ENCODE results near the gene MELTF.

DNA sequence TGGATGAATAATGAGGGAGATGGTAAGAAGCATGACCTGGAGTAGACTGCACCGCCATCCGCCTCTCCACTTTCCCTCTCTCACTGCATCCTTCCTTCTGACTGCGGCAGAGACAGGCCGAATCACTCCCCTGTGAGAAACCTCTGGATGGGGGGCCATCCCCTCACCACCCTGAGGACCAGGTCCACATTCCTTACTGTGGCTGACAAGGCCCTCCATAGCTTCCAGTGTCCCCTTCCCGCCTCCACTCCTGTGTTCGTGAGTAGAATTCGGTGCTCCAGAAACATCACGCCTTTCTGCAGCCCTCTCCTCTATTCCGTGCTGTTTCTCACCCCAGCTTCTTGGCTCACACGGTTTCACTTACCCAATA is 63.8 kb downstream of the MELTF start:
- TF ChIP-seq, protein P1, sequence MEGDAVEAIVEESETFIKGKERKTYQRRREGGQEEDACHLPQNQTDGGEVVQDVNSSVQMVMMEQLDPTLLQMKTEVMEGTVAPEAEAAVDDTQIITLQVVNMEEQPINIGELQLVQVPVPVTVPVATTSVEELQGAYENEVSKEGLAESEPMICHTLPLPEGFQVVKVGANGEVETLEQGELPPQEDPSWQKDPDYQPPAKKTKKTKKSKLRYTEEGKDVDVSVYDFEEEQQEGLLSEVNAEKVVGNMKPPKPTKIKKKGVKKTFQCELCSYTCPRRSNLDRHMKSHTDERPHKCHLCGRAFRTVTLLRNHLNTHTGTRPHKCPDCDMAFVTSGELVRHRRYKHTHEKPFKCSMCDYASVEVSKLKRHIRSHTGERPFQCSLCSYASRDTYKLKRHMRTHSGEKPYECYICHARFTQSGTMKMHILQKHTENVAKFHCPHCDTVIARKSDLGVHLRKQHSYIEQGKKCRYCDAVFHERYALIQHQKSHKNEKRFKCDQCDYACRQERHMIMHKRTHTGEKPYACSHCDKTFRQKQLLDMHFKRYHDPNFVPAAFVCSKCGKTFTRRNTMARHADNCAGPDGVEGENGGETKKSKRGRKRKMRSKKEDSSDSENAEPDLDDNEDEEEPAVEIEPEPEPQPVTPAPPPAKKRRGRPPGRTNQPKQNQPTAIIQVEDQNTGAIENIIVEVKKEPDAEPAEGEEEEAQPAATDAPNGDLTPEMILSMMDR (conservative IDR thresholded peaks at IDR 0.05; ENCODE audit: low read length), result no peak
- no peak for TF ChIP-seq EZH2phosphoT487 (IDR thresholded peaks at IDR 0.05; ENCODE audit: borderline replicate concordance)
